HG03565 (cell line): ENCODE results near the gene SYPL2.
"Not testable (repeated sequence)": the region's sequence is repeated elsewhere in the genome, so short reads cannot be mapped to it uniquely, and the experiment has no call there.

Experiments
- ATAC-seq: cut with Tn5 transposase; IDR thresholded peaks from one replicate; pipeline ENCODE4 v1.9.1; 2021; ENCODE audit warnings: mild to moderate bottlenecking, moderate library complexity; ENCODE audit not compliant: unreplicated experiment

Gene SYPL2

DNA sequence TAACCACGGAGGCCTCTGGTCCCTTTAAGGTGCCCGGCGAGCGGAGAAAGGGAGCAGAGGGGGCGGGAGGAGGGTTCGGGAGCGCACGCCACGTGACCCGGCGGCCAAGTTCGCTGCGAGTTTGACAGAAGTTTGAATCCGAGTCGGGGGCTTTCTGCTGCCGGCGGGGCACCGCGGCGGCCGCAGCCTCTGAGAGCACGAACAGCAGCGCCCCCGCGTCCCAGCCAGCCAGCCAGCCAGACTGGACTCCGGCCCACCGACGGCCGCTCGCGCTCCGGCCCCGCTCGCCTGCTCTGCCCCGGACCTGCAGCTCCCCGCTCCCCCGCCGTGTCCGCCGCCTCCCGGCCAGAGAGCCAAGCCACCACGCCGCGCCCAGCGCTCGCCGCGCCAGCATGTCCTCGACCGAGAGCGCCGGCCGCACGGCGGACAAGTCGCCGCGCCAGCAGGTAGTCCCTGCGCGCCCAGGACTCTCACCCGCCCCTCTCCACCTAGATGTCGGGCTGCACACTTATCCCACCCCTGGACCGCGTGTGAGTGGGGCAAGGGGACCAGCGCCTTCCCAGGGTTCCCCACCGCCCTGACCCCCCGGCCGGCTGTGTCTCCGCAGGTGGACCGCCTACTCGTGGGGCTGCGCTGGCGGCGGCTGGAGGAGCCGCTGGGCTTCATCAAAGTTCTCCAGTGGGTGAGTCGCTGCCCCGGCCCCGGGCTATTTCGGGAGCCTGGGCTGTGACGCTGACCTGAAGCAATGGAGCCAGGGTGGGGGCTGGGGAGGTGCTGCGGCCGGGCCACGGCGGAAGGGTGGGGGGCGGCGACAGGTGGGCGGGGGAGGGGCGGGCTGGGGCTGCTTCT, at the start of gene SYPL2:
TSS of gene SYPL2 (plus strand) at position 95 of the 849 bp plus-strand sequence. CDS start at position 393, 298 bp downstream.
- no peak for ATAC-seq

DNA sequence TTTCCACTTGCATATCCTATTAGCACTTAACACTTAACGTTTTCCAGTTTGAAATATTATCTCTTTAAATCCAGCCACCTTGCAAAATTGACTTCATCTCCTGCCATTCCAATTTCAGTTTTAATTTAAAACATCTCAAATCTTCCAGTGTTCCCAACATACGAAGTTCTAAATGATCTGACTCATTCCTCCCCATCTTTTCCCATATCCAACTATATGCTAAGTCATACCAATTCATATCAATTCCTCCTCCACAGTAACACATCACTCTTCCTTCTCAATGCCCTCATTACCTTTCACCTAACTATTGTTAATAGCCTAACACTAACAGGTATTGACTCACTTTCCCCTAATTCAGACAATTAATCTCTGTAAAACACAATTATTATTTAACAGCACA, 42.8 kb upstream of the SYPL2 start:
- ATAC-seq: no peak

GRCh38 chr1:109425391-109426280, 40.7 kb upstream of the SYPL2 start:
- ATAC-seq: peak; percentile 12

DNA sequence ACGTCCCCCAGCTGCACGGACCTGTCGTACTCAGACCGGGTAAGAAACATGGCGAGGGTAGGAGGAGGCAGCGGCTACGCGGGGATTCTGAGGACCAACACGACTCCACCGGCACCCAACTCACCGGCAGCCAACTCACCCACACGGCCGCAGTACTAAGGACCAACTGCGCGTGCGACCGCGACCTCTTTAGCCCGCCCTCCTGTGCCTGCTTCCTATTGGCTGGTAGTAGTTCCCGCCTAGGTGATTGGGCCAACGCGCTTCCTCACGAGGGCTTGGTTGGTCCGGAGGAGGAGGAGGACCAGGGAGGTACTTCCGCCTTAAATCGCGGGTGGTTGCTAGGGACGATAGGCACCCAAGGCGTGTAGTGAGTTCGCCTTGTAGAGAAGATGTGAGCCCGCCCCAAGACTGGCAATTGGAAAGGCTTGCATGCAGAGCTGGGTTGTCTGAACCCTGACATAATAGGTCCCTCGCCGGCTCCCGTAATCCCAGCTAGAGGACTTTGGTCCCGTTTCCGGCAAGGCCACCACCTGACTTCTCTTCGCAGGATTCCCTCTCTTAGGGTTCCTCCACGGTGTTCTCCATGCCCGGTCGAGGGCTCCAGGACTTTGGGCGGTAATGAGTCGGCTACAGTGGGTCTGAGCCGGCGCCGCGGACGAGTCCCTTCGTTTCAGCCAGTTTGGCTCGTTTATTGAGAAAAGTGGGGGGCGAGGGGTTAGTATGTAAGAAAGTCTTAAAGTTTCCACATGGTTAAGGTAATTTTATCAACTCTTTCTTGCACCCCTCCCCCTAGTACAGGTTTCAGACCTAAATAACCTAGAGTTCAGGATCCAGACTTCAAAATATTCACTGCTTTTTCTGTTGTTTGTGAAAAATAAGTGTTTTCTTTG, 39.8 kb upstream of the SYPL2 start, which contains the start of gene PSMA5:
TSS of gene PSMA5 (minus strand) at position 168 of the 890 bp plus-strand sequence. CDS start at position 50, 118 bp downstream.
- ATAC-seq: peak; percentile 95

DNA sequence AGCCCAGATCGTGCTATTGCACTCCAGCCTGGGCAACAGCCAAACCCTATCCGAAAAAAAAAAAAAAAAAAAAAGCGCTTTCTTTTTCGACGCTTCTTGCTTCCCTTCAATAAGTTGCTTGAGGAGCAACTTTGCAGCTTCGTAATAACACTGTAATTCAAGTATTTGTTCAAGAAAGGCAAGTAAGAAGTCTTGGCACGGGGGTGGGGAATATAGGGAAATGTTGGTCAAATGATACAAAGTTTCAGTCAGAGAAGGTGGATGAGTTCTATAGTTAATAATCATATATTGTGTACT, 39.2 kb upstream of the SYPL2 start:
- no peak for ATAC-seq

DNA sequence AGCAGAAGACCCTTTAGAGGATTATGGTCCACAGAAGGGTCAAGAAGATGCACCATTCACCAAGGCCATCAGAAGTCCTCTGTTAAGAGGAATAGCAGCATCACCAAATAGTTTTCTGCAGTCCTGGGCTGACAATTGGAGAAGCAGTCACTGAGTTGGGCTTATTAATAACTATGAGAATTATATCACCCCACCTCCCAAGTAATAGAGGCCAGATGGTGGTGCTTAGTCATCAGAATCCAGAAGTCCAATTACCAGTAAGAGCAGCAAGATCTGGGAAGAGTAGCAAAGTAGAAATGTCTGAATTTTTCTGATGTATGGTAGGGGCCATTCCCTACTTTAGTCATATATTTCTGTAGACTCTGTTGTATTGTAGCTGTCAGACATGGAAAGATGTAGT, 34.0 kb upstream of the SYPL2 start:
- ATAC-seq: no peak

DNA sequence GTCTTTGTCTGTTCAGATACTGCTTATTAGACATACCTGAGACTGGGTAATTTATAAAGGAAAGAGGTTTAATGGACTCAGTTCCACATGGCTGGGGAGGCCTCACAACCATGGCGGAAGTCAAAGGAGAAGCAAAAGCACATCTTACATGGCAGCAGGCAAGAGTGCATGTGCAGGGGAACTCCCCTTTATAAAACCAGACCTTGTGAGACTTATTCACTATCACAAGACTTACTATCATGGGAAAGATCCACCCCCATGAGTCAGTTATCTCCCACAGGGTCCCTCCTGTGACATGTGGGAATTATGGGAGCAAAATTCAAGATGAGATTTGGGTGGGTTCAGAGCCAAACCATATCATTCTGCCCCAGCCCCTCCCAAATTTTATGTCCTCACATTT, 33.0 kb upstream of the SYPL2 start:
- ATAC-seq: no peak

DNA sequence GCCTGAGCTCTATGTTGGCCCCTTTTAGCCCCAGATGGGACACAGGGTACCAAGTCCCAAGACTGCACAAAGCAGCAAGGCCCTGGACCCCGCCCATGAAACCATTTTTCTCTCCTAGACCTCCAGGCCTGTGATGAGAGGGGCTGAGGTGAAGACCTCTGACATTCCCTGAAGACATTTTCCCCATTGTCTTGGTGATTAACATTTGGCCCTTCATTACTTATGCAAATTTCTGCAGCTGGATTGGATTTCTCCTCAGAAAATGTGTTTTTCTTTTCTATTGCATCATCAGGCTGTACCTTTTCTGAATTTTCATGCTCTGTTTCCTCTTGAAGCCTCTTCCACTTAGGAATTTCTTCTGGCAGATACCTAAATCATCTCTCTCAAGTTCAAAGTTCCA, 31.9 kb upstream of the SYPL2 start:
- no peak for ATAC-seq

DNA sequence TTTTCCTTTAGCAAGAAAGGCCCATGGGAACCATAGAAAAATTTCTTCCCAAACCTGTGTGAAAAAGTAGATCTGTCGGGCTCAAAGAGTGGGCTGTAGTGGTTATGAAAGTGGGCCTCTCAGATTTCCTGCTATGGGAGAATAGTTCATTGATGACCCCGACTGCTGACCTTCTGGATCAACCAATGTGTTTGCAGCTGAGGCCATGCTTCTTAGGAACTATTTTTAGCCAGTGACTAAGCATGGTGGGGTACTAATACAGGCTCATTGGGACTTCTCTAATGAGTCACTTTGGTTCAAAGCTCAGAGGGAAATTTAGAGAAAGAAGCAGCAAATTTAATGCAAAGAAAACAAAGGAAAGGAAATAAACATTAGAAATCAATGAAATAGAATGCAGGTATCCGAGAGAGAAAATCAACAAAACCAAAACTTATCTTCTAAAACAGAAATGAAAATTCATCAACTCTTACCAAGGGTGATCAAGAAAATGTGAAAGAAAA, 27.5 kb upstream of the SYPL2 start:
- no peak for ATAC-seq

GRCh38 chr1:109441069-109441468, 25.3 kb upstream of the SYPL2 start:
- no peak for ATAC-seq

DNA sequence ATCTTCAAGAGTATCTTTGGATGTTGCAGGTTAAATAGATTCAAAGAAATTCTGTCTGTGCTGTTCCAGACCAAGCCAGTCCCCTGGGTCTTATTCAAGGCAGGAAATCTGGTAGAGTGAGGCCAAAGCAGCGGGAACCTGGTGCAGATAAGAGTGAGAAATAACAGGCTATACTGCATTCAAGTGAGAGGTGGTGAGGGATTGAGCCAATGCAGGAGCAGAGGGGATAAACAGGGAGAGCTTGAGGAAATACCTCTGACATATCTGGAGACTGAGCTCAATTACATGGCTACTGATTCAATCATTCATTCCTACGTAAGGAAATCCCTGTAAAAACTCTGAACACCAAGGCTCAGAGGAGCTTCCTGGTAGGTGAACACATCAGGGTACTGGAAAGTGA, 22.9 kb upstream of the SYPL2 start:
- ATAC-seq: no peak

- ATAC-seq: no peak
These were observed 22.0 kb upstream of the SYPL2 start for GRCh38 chr1:109444346-109444745.

- ATAC-seq: not testable (repeated sequence)
These were observed 20.2 kb upstream of the SYPL2 start for GRCh38 chr1:109445949-109446695.

DNA sequence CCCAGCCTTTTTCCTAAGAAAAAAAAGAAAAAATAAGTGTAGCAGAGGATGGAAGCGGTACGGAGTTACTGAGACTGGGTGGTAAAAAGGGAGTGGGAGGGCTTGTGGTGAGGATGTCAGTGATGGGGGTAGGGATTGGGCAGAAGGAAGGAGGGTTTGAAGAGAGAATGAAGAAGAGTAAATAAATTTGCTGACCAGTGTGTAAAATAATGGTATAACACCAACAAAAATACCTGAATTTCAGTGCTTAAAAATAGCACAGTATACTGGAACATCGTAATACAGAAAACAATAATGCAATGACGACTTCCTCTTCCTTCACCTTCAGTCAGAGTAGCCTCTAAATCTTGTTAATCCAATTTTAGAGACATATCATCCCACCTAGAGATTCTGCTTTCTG, 18.8 kb upstream of the SYPL2 start:
- ATAC-seq: no peak

DNA sequence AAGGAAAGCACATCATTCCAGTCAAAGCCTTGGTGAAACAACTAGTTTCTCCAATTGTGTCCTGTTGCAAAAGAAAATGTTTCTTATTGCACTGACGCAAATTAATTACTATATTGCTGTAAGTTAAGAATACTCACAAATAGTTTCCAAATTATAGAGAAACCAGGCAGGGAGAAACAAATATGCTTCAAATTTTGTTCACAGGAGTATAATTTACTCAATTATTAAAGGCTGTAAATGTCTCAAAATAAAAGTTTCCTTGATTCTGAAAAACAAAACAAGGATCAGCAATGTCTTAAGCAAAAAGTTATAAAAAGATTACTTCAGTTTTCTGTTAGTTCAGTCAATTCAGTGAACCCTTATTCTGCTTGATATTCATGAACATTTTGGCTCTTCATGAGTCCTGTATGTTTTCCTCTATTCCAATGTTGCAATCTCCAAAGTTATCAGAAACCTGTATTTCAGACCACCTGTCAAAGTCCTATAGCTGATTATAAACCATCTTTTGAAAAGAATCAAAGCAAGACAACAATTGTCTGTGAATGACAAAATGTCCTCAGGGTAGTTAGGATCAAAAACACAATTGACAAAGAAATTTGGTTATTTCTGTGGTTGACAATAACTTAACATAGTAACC, 11.7 kb upstream of the SYPL2 start:
- no peak for ATAC-seq

DNA sequence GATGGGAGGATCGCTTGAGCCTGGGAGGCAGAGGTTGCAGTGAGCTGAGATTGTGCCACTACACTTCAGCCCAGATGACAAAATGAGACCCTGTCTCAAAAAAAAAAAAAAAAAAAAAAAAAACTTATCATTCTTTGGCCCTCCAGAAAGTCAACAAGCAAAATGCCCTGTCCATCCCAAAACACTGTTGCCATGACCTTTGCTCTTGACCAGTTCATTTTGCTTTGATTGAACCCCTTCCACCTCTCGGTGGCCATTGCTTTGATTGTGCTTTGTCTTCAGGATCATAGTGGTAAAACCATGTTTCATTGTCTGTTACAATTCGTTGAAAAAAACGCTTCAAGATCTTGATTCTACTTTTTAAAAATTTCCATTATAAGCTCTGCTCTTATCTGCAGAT, 8.5 kb upstream of the SYPL2 start:
- no peak for ATAC-seq

DNA sequence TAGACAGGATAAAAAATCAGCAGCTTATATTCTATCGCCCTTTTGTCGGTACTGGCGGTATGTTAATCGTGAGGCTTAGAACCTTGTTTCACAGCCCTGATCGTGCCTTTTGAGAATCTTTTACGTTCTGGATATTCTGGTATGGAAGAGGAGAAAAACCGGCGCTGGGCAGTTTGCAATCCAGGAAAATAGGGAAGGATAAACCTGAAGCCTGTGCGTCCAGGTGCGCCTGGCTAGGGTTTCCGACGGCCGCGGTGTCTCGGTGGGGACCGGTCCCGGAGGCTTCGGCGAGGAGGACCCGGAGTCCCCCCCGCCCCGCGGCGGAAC, 258 bp upstream of the SYPL2 start:
- no peak for ATAC-seq

DNA sequence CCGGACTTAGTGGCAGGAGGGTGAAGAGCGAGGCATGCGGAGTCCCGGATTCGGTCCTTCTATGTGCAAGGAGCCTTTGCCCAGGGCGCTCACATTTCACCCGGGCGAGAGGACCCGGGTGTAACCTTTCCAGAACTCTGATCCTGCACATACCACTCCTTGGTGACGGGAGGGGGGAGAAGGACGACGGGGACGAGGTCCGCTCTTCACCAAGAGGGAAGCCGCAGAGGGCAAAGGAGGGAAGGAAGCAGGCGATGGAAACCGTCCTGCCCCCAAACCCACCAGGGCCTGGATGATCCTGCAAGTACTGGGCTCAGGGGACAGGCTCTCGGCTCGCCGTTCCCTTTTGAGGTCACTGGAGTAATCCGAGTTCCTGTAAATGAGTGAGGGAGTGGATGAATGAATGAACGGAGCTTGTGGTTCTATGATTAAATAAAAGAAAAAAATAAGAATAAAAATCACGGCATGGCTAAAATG, 993 bp downstream of the SYPL2 start:
- no peak for ATAC-seq

DNA sequence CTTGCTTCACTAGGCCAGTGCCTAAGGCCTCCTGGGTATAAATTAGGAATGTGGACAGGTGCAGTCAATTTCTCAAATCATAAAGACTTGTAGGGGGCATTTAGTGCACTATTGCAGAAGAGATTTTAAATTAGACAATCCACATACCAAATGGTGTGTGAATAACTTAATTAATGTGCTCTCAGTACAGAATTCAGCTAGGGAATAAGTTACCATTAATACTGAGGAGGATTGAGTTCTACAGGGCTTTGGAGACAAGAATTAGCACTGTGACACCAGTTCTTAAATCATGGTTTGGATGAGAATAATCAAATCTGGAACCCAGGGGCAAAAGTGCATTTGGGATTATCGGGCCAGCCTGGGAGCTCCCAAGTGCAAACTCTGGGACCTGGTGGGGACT, 1.7 kb downstream of the SYPL2 start:
- ATAC-seq: no peak

DNA sequence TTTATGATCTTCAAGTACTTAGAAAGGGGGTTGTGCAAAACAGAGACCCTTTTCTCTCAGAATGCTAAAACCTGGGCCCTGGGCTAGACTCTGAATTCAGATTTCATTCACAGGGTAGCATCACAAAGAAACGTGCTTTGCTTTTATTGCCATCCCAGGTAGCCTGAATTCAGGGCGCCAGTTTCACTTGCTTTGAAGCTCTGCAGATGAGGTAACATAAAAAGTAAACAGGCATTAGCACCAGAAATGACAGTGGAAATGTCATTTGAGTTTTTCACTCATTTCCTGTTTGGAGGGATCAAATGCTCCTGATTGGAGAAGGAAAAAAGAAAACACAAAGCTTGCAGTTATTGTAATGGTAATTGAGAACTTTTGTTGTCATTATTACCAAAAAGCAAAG, 2.6 kb downstream of the SYPL2 start:
- no peak for ATAC-seq
